Measurements from ENCODE around the gene INO80B. TPM values are rescaled to one million over a fixed set of nuclear protein-coding genes. Genes with fewer than 3 reads are reported as not detected.
"Not testable (repeated sequence)": the region's sequence is repeated elsewhere in the genome, so short reads cannot be mapped to it uniquely, and the experiment has no call there.

The INO80B gene
- total RNA-seq, 4 donors from 2014 or later, result 5.4 to 41.9 (median 20.3) TPM

GRCh38 chr2:74457129-74457548 is 2.3 kb downstream of the INO80B start:
- TF ChIP-seq POLR2A (IDR thresholded peaks at IDR 0.05), result no peak
- TF ChIP-seq CTCF (IDR thresholded peaks at IDR 0.05), result no peak
- no peaks in the 10 kb centered on the region for H3K9me3 ChIP-seq
- WGBS, 2 donors, result 1 to 2% methylated on average over 7 to 8 of the region's 27 CpGs
- intact Hi-C loops (cut with DNase I), result no loop called here
- H3K27me3 ChIP-seq, result no peaks in the 10 kb centered on the region
- H3K4me1 ChIP-seq, result peaks cover 32 to 51% (median 32%) of the 10 kb centered on the region in 3 donors
- peak overlapping the region; percentile 52 to 84 (median 72) for H3K4me3 ChIP-seq
- H3K36me3 ChIP-seq, result peaks cover 0 to 17% (median under 1%) of the 10 kb centered on the region in 3 donors
- peak overlapping the region; percentile 94 to 99 (median 98) for H3K27ac ChIP-seq
- DNase-seq, result no peak

GRCh38 chr2:74457549-74458131 is 2.8 kb downstream of the INO80B start:
- WGBS, 2 donors, result 0% methylated on average over 10 to 15 of the region's 46 CpGs
- intact Hi-C loops (cut with DNase I), result no loop called here
- no peaks in the 10 kb centered on the region for H3K9me3 ChIP-seq
- H3K4me3 ChIP-seq, result peak overlapping the region; percentile 52 to 84 (median 72)
- peaks cover 32 to 51% (median 32%) of the 10 kb centered on the region in 3 donors for H3K4me1 ChIP-seq
- TF ChIP-seq POLR2A (IDR thresholded peaks at IDR 0.05) (peak in 3 of 4 donors; percentile 44 to 93 (median 85)), CTCF (IDR thresholded peaks at IDR 0.05) (no peak)
- H3K27me3 ChIP-seq, result no peaks in the 10 kb centered on the region
- peak; percentile 64 for DNase-seq
- H3K27ac ChIP-seq, result peak overlapping the region; percentile 94 to 99 (median 98)
- H3K36me3 ChIP-seq, result peaks cover 0 to 22% (median 5%) of the 10 kb centered on the region in 3 donors

GRCh38 chr2:74458132-74458937 is 3.4 kb downstream of the INO80B start, which contains the start of gene WBP1:
Gene WBP1 (plus strand): TSS chr2:74458438. CDS start chr2:74458603, 165 bp downstream.
- peak in 1 of 4 donors; percentile 62 for TF ChIP-seq POLR2A (IDR thresholded peaks at IDR 0.05)
- TF ChIP-seq CTCF (IDR thresholded peaks at IDR 0.05), result no peak
- H3K4me1 ChIP-seq, result peaks cover 32 to 54% (median 32%) of the 10 kb centered on the region in 3 donors
- peaks cover 0 to 29% (median 7%) of the 10 kb centered on the region in 3 donors for H3K36me3 ChIP-seq
- intact Hi-C loops (cut with DNase I), result no loop called here
- H3K27me3 ChIP-seq, result no peaks in the 10 kb centered on the region
- WGBS, 2 donors, result 0 to 1% methylated on average over 7 to 8 of the region's 38 CpGs
- peak; percentile 99 for DNase-seq
- no peaks in the 10 kb centered on the region for H3K9me3 ChIP-seq
- H3K27ac ChIP-seq, result peak within 1 kb of the TSS; percentile 94 to 99 (median 98)
- peak within 1 kb of the TSS; percentile 52 to 84 (median 72) for H3K4me3 ChIP-seq

GRCh38 chr2:74458938-74459363 is 4.1 kb downstream of the INO80B start:
- no peak for DNase-seq
- intact Hi-C loops (cut with DNase I), result no loop called here

GRCh38 chr2:74459503-74460118 is 4.7 kb downstream of the INO80B start:
- not testable (repeated sequence) for DNase-seq

More at GRCh38 chr2:74458938-74459363, 4.1 kb downstream of the INO80B start:
- no peak for TF ChIP-seq CTCF (IDR thresholded peaks at IDR 0.05)
- no peak for TF ChIP-seq POLR2A (IDR thresholded peaks at IDR 0.05)
- H3K36me3 ChIP-seq, result peaks cover 0 to 29% (median 7%) of the 10 kb centered on the region in 3 donors
- H3K9me3 ChIP-seq, result no peaks in the 10 kb centered on the region
- H3K27ac ChIP-seq, result peak overlapping the region; percentile 75 to 89 (median 86)
- peak overlapping the region; percentile 52 to 84 (median 72) for H3K4me3 ChIP-seq
- no peaks in the 10 kb centered on the region for H3K27me3 ChIP-seq
- peaks cover 35 to 60% (median 36%) of the 10 kb centered on the region in 3 donors for H3K4me1 ChIP-seq
- WGBS, 2 donors, result 1 to 5% methylated on average over 6 to 10 of the region's 10 CpGs

GRCh38 chr2:74460187-74460586 is 5.3 kb downstream of the INO80B start:
- H3K27ac ChIP-seq; H3K4me3 ChIP-seq; H3K9me3 ChIP-seq; intact Hi-C loops (cut with DNase I); DNase-seq; H3K27me3 ChIP-seq: not testable (repeated sequence)
- WGBS, 2 donors, result 52 to 74% methylated on average over 2 to 3 of the region's 10 CpGs
- peaks cover 42 to 62% (median 42%) of the 10 kb centered on the region in 3 donors for H3K4me1 ChIP-seq
- H3K36me3 ChIP-seq, result peaks cover 0 to 29% (median 7%) of the 10 kb centered on the region in 3 donors

More at GRCh38 chr2:74459503-74460118, 4.7 kb downstream of the INO80B start:
- H3K27me3 ChIP-seq; H3K9me3 ChIP-seq; intact Hi-C loops (cut with DNase I): not testable (repeated sequence)
- Histone ChIP-seq H3K27ac (peak overlapping the region in 1 of 4 donors; percentile 86), H3K36me3 (peaks cover 0 to 29% (median 7%) of the 10 kb centered on the region in 3 donors), H3K4me1 (peaks cover 41 to 62% (median 42%) of the 10 kb centered on the region in 3 donors), H3K4me3 (peak overlapping the region in 1 of 4 donors; percentile 84)
- 63 to 75% methylated on average over 13 of the region's 13 CpGs for WGBS, 2 donors
